IMR-90 (cell line): ENCODE data around the gene PIAS1. TPM values are rescaled to one million over a fixed set of nuclear protein-coding genes. Genes with fewer than 3 reads are reported as not detected.

Source experiments
- ATAC-seq: fragments of 200-7000 bp; cut with Tn5 transposase; 2 replicates; pipeline ENCODE4 v1.9.1; 2020; ENCODE audit warnings: low read depth, mild to moderate bottlenecking, moderate library complexity
- BruUV-seq: library from RNA; stranded (reverse); fragments of 400-500 nt; replicated peaks from 2 replicates; lab custom pipeline; 2021; lab: Mats Ljungman, UMichigan
- CTCF ChIA-PET: fragments of 300-600 bp; formaldehyde crosslinking; extraction: SDS; loops from one replicate; lab custom pipeline; 2021; ENCODE audit warnings: antibody characterized with exemption; lab: Yijun Ruan, JAX
- POLR2A ChIA-PET: fragments of 300-600 bp; sonication (Branson Sonifier 250); formaldehyde crosslinking; loops from one replicate; lab custom pipeline; 2022; ENCODE audit warnings: antibody characterized with exemption; ENCODE audit not compliant: unreplicated experiment; lab: Charles Lee
- DNase-seq: peaks from one replicate; pipeline ENCODE4 v3.0.0; 2013
- H2AFZ ChIP-seq: replicated peaks from 2 replicates; pipeline ENCODE3; 2013; ENCODE audit warnings: low read length, mild to moderate bottlenecking; ENCODE audit not compliant: poor library complexity
- H2AK5ac ChIP-seq: 2 replicates; pipeline ENCODE4 v1.6.1; 2013; ENCODE audit warnings: low read depth, low read length, inconsistent platforms
- H2AK9ac ChIP-seq: replicated peaks from 2 replicates; pipeline ENCODE3; 2013; ENCODE audit warnings: mild to moderate bottlenecking, low read depth, low read length, moderate library complexity; ENCODE audit not compliant: poor library complexity
- H2BK120ac ChIP-seq: 2 replicates; pipeline ENCODE4 v1.6.1; 2013; ENCODE audit warnings: low read depth, low read length, inconsistent platforms
- H2BK15ac ChIP-seq: 3 replicates; pipeline ENCODE4 v1.6.1; 2013; ENCODE audit warnings: low read depth, low read length, inconsistent platforms
- H2BK20ac ChIP-seq: 2 replicates; pipeline ENCODE4 v1.6.1; 2013; ENCODE audit warnings: low read depth, mild to moderate bottlenecking, inconsistent platforms, low read length, moderate library complexity
- H2BK5ac ChIP-seq: 2 replicates; pipeline ENCODE4 v1.6.1; 2013; ENCODE audit warnings: mild to moderate bottlenecking, low read depth, low read length, inconsistent platforms; ENCODE audit not compliant: poor library complexity, severe bottlenecking
- H3K14ac ChIP-seq: replicated peaks from 2 replicates; pipeline ENCODE4 v1.6.1; 2013; ENCODE audit warnings: low read depth, low read length, inconsistent platforms
- H3K18ac ChIP-seq: 2 replicates; pipeline ENCODE4 v1.6.1; 2013; ENCODE audit warnings: low read depth, low read length, control low read depth
- H3K23ac ChIP-seq: 2 replicates; pipeline ENCODE4 v1.6.1; 2013; ENCODE audit warnings: low read depth, low read length, inconsistent platforms
- H3K27ac ChIP-seq: 2 replicates; pipeline ENCODE4 v1.5.1; 2013; ENCODE audit warnings: mild to moderate bottlenecking, control low read depth, low read length; ENCODE audit not compliant: insufficient read depth
- H3K27me3 ChIP-seq: 2 replicates; pipeline ENCODE4 v1.6.1; 2013; ENCODE audit warnings: low read length; ENCODE audit not compliant: control insufficient read depth, insufficient read depth
- H3K36me3 ChIP-seq: 2 replicates; pipeline ENCODE4 v1.6.1; 2013; ENCODE audit warnings: low read length, mixed read lengths; ENCODE audit not compliant: control insufficient read depth, insufficient read depth
- H3K4ac ChIP-seq: 2 replicates; pipeline ENCODE4 v1.6.1; 2013; ENCODE audit warnings: low read depth, low read length, inconsistent platforms
- H3K4me1 ChIP-seq: 2 replicates; pipeline ENCODE4 v1.6.1; 2013; ENCODE audit warnings: low read length, mixed read lengths; ENCODE audit not compliant: control insufficient read depth, insufficient read depth
- H3K4me2 ChIP-seq: 2 replicates; pipeline ENCODE4 v1.6.1; 2013; ENCODE audit warnings: low read depth, mild to moderate bottlenecking, control low read depth, low read length, moderate library complexity
- H3K4me3 ChIP-seq: 2 replicates; pipeline ENCODE4 v1.5.1; 2013; ENCODE audit warnings: low read depth, mild to moderate bottlenecking, control low read depth, low read length, moderate library complexity; ENCODE audit not compliant: insufficient read depth
- H3K56ac ChIP-seq: 2 replicates; pipeline ENCODE4 v1.6.1; 2013; ENCODE audit warnings: low read length, inconsistent platforms; ENCODE audit not compliant: insufficient read depth; ENCODE audit errors: extremely low read depth
- H3K79me1 ChIP-seq, 2 experiments: 2 replicates each; pipeline ENCODE4 v1.6.1; 2013; ENCODE audit warnings: low read length in 2 of 2, inconsistent platforms in 1 of 2, low read depth in 1 of 2
- H3K9ac ChIP-seq: 2 replicates; pipeline ENCODE4 v1.6.1; 2013; ENCODE audit warnings: low read depth, low read length, control low read depth
- H3K9me1 ChIP-seq: 2 replicates; pipeline ENCODE4 v1.6.1; 2013; ENCODE audit warnings: low read length, inconsistent platforms; ENCODE audit not compliant: insufficient read depth
- H3K9me3 ChIP-seq: 2 replicates; pipeline ENCODE4 v1.6.1; 2013; ENCODE audit warnings: low read length; ENCODE audit not compliant: control insufficient read depth, insufficient read depth
- H4K20me1 ChIP-seq: 2 replicates; pipeline ENCODE4 v1.6.1; 2013; ENCODE audit warnings: low read length, inconsistent platforms; ENCODE audit not compliant: insufficient read depth
- H4K5ac ChIP-seq: 2 replicates; pipeline ENCODE4 v1.6.1; 2013; ENCODE audit warnings: mild to moderate bottlenecking, low read depth, low read length, control low read depth
- H4K8ac ChIP-seq, 2 experiments: 2 replicates each; pipeline ENCODE4 v1.6.1; 2013; ENCODE audit warnings: low read depth in 2 of 2, low read length in 2 of 2, control low read depth in 1 of 2, inconsistent platforms in 1 of 2
- H4K91ac ChIP-seq: 2 replicates; pipeline ENCODE4 v1.6.1; 2013; ENCODE audit warnings: low read depth, low read length, inconsistent platforms; ENCODE audit not compliant: insufficient read depth
- BHLHE40 ChIP-seq: fragments of 150-350 bp; IDR thresholded peaks from 2 replicates; pipeline ENCODE4 v1.6.1; 2016; ENCODE audit warnings: mild to moderate bottlenecking, low read depth, low read length
- CEBPB ChIP-seq: IDR thresholded peaks from 2 replicates; pipeline ENCODE4 v1.6.1; 2012; ENCODE audit warnings: low read depth, low read length, improper control_type of control experiment
- CHD1 ChIP-seq: IDR thresholded peaks from 2 replicates; pipeline ENCODE4 v1.6.1; 2012; ENCODE audit warnings: low read depth, low read length, improper control_type of control experiment
- FOS ChIP-seq: fragments of 150-350 bp; IDR thresholded peaks from 2 replicates; pipeline ENCODE4 v1.6.1; 2016; ENCODE audit warnings: low read depth, low read length
- MAFK ChIP-seq: IDR thresholded peaks from 2 replicates; pipeline ENCODE4 v1.6.1; 2012; ENCODE audit warnings: low read depth, low read length, improper control_type of control experiment
- MAZ ChIP-seq: IDR thresholded peaks from 2 replicates; pipeline ENCODE4 v1.6.1; 2012; ENCODE audit warnings: low read depth, mild to moderate bottlenecking, low read length, improper control_type of control experiment, moderate library complexity, borderline replicate concordance
- MXI1 ChIP-seq: IDR thresholded peaks from 2 replicates; pipeline ENCODE4 v1.6.1; 2012; ENCODE audit warnings: low read depth, mild to moderate bottlenecking, low read length, moderate library complexity, borderline replicate concordance
- POLR2A ChIP-seq: IDR thresholded peaks from 2 replicates; pipeline ENCODE4 v1.6.1; 2012; ENCODE audit warnings: mild to moderate bottlenecking, low read depth, low read length
- RAD21 ChIP-seq: IDR thresholded peaks from 2 replicates; pipeline ENCODE4 v1.6.1; 2012; ENCODE audit warnings: low read length, improper control_type of control experiment
- RCOR1 ChIP-seq: IDR thresholded peaks from 2 replicates; pipeline ENCODE4 v1.6.1; 2012; ENCODE audit warnings: mild to moderate bottlenecking, low read length, improper control_type of control experiment; ENCODE audit not compliant: insufficient replicate concordance
- RFX5 ChIP-seq: IDR thresholded peaks from 2 replicates; pipeline ENCODE4 v1.8.0; 2012; ENCODE audit warnings: low read depth, mild to moderate bottlenecking, low read length, moderate library complexity
- WGBS, 2 experiments: methylation state at CpG; one replicate each; pipeline versions ENCODE4 v1.1.5 to v1.1.7; 2013; ENCODE audit warnings: missing lambda C conversion rate in 2 of 2; ENCODE audit not compliant: insufficient read length in 1 of 2; ENCODE audit errors: extremely low coverage in 2 of 2; 5-methylcytosine and 5-hydroxymethylcytosine counted together
- dilution Hi-C: fragments of 300-500 bp; cut with HindIII; formaldehyde crosslinking; loops from one replicate; pipeline ENCODE4 v1.14.3; 2018; ENCODE audit warnings: low sequenced_read_pairs; ENCODE audit not compliant: unreplicated experiment
- in situ Hi-C: fragments of 300-500 bp; cut with MboI; formaldehyde crosslinking; loops from 3 replicates; pipeline ENCODE4 v1.14.3; 2019; ENCODE audit warnings: low sequenced_read_pairs, inconsistent platforms, mixed read lengths
- intact Hi-C: fragments of 100-400 bp; cut with micrococcal nuclease; formaldehyde crosslinking; loops from 2 replicates; pipeline ENCODE4 v1.10.0; 2022
- polyA plus RNA-seq, 3 experiments: library from polyadenylated mRNA; depleted of rRNA; stranded (reverse); fragments of >200 nt; gene quantifications; 2 replicates each; pipeline ENCODE4 v1.2.3, GENCODE V29; 2012; ENCODE audit warnings: low replicate concordance in 1 of 3
- total RNA-seq: library from RNA; depleted of rRNA; stranded (reverse); fragments of >200 nt; gene quantifications from 2 replicates; pipeline ENCODE4 v1.2.3, GENCODE V29; 2012
- TF ChIP-seq, protein P1 (sequence below): fragments of 150-350 bp; IDR thresholded peaks from 2 replicates; pipeline ENCODE4 v1.6.1; 2016; ENCODE audit warnings: low read depth, mild to moderate bottlenecking, low read length, moderate library complexity, borderline replicate concordance
- TF ChIP-seq, protein P2 (sequence below): conservative IDR thresholded peaks from 2 replicates; pipeline ENCODE4 v1.5.1; 2012; ENCODE audit warnings: mild to moderate bottlenecking, low read depth, low read length, improper control_type of control experiment
- TF ChIP-seq, protein P3 (sequence below): fragments of 150-350 bp; IDR thresholded peaks from 2 replicates; pipeline ENCODE4 v1.6.1; 2017; ENCODE audit warnings: mild to moderate bottlenecking, antibody characterized with exemption, low read length, low read depth

Gene PIAS1
- total and polyA plus RNA-seq, 2 of the 4 experiments (the other 2 are of a cell fraction): 20.0 to 63.6 TPM

DNA sequence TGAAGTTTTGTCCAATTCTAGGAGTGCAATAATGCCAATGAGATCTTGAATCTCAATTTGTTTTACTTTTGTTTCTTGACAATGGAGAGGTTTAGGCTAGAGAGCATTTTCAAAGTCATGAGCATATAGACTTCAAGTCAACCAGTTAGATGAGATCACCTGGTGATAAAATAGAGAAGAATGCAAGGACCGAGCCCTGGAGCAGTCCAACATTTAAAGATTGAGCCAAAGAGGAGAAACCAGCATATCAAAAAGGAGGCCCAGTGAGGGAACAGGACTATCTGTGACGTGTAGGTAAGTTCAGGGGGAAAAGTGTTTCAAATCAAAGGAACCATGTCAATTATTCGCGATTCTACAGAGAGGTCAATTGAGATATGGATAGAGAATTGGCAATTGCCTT, 1.7 kb upstream of the PIAS1 start:
- H2AK9ac ChIP-seq: no peak overlapping the region
- H3K36me3 ChIP-seq: no peaks in the 10 kb centered on the region
- no peak overlapping the region for H3K18ac ChIP-seq
- 95% methylated on average over 3 of the region's 4 CpGs; no CpG with 5 or more reads in 1 of the 2 experiments for WGBS, 2 experiments
- H3K9ac ChIP-seq: no peak overlapping the region
- no peak overlapping the region for H3K14ac ChIP-seq
- H2BK120ac ChIP-seq: no peak overlapping the region
- peaks cover 3% of the 10 kb centered on the region for H3K27me3 ChIP-seq
- dilution Hi-C loops: no loop called here
- no peak overlapping the region for H4K91ac ChIP-seq
- H3K56ac ChIP-seq: no peak overlapping the region
- H3K9me1 ChIP-seq: no peaks in the 10 kb centered on the region
- no peak overlapping the region for H2BK5ac ChIP-seq
- H2AK5ac ChIP-seq: no peak overlapping the region
- H3K4me2 ChIP-seq: no peak overlapping the region
- no peak overlapping the region for H3K27ac ChIP-seq
- ATAC-seq: no peak
- no peak overlapping the region for H3K23ac ChIP-seq
- no peaks in the 10 kb centered on the region; the same call in 1 of the 2 replicates for H3K4me1 ChIP-seq
- no peak overlapping the region for H2BK20ac ChIP-seq
- TF ChIP-seq MAFK (no peak), BHLHE40 (no peak), RCOR1 (no peak), CHD1 (no peak), POLR2A (no peak), CEBPB (no peak), MAZ (no peak), RFX5 (no peak), MXI1 (no peak), FOS (no peak), RAD21 (no peak)
- TF ChIP-seq, protein P1, sequence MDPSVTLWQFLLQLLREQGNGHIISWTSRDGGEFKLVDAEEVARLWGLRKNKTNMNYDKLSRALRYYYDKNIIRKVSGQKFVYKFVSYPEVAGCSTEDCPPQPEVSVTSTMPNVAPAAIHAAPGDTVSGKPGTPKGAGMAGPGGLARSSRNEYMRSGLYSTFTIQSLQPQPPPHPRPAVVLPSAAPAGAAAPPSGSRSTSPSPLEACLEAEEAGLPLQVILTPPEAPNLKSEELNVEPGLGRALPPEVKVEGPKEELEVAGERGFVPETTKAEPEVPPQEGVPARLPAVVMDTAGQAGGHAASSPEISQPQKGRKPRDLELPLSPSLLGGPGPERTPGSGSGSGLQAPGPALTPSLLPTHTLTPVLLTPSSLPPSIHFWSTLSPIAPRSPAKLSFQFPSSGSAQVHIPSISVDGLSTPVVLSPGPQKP: no peak
- TF ChIP-seq, protein P2, sequence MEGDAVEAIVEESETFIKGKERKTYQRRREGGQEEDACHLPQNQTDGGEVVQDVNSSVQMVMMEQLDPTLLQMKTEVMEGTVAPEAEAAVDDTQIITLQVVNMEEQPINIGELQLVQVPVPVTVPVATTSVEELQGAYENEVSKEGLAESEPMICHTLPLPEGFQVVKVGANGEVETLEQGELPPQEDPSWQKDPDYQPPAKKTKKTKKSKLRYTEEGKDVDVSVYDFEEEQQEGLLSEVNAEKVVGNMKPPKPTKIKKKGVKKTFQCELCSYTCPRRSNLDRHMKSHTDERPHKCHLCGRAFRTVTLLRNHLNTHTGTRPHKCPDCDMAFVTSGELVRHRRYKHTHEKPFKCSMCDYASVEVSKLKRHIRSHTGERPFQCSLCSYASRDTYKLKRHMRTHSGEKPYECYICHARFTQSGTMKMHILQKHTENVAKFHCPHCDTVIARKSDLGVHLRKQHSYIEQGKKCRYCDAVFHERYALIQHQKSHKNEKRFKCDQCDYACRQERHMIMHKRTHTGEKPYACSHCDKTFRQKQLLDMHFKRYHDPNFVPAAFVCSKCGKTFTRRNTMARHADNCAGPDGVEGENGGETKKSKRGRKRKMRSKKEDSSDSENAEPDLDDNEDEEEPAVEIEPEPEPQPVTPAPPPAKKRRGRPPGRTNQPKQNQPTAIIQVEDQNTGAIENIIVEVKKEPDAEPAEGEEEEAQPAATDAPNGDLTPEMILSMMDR: no peak
- TF ChIP-seq, protein P3, sequence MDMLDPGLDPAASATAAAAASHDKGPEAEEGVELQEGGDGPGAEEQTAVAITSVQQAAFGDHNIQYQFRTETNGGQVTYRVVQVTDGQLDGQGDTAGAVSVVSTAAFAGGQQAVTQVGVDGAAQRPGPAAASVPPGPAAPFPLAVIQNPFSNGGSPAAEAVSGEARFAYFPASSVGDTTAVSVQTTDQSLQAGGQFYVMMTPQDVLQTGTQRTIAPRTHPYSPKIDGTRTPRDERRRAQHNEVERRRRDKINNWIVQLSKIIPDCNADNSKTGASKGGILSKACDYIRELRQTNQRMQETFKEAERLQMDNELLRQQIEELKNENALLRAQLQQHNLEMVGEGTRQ: no peak
- H4K20me1 ChIP-seq: peaks cover 26% of the 10 kb centered on the region
- no peak overlapping the region for H2AFZ ChIP-seq
- no TSS peak for BruUV-seq
- intact Hi-C loops: no loop called here
- no peak overlapping the region for H4K8ac ChIP-seq
- no peak overlapping the region for H4K5ac ChIP-seq
- no peaks in the 10 kb centered on the region for H3K9me3 ChIP-seq
- peaks cover 0 to 17% of the 10 kb centered on the region in 2 experiments; a peak in 2 of 4 replicates for H3K79me1 ChIP-seq
- in situ Hi-C loops: no loop called here
- H3K4me3 ChIP-seq: no peak overlapping the region
- POLR2A ChIA-PET: no interaction called here
- CTCF ChIA-PET: no interaction called here
- no peak overlapping the region for H3K4ac ChIP-seq
- peak; percentile 16 for DNase-seq
- no peak overlapping the region for H2BK15ac ChIP-seq
